ENCODE data around the gene KRTAP10-1. TPM values are rescaled to one million over a fixed set of nuclear protein-coding genes. Genes with fewer than 3 reads are reported as not detected.
A peak's percentile ranks its signal among the peaks of the same experiment; 100 is the strongest.

KRTAP10-1 gene
- total RNA-seq, 1 donor from 2014 or later: not detected

DNA sequence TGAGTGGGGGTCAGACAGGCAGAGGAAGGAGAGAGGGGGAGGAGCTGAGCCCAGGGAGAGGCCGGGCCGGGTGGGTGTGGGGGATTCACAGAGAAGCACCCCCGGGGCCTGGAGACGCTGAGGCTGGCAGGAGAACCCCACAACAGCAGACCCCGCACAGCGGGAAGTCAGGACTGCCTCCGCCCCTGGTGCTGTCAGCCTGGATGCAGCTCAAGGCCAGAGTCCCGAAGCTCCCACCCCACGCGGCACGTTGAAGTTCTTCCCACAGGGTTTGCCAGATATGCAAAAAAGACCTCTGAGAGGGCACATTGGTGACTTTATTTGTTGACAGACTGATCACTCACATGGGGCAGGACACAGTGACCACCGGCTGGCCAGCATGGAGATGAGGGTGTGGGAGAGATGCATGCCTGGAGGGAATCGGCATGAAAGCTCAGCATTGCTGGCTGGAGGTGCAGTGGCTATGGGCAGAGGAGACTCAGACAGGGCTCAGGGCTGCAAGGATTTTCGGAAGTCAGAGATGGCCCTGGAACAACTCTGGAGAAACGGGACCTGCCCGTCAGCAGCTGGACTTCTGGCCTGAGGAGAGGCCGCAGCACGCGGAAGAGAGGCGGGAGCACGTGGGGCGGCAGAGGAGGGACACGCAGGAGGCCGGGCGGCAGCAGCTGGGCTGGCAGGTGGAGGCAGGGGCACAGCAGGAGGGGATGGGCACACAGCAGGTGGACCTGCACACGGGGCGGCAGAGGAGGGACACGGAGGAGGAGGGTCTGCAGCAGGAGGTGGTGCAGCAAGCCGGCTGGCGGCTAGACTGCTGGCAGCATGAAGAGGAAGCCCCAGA is 17.7 kb upstream of the KRTAP10-1 start:
- Mint-ChIP-seq H3K4me1 (peaks cover 13% of the 10 kb centered on the region), H3K36me3 (no peaks in the 10 kb centered on the region), H3K4me3 (no peak overlapping the region), H3K9me3 (peaks cover 4% of the 10 kb centered on the region), H3K27me3 (ENCODE audit: insufficient read depth, low read depth) (peaks cover 7% of the 10 kb centered on the region), H3K27ac (no peak overlapping the region)
- Histone ChIP-seq H3K4me2 (no peak overlapping the region), H3K9ac (no peak overlapping the region), H3K79me2 (ENCODE audit: low read depth) (no peaks in the 10 kb centered on the region), H4K20me1 (ENCODE audit: low read depth) (no peaks in the 10 kb centered on the region), H3K27me3 (no peaks in the 10 kb centered on the region), H2AFZ (replicated peaks) (no peak overlapping the region), H3K4me3 (no peak overlapping the region), H3K27ac (no peak overlapping the region), H3K36me3 (no peaks in the 10 kb centered on the region), H3K9me3 (ENCODE audit: low read depth) (no peaks in the 10 kb centered on the region), H3K4me1 (no peaks in the 10 kb centered on the region), H3F3A (ENCODE audit: low read depth) (no peaks in the 10 kb centered on the region)
- no peak for DNase-seq (ENCODE audit: low spot score)
- TF ChIP-seq, protein P1, sequence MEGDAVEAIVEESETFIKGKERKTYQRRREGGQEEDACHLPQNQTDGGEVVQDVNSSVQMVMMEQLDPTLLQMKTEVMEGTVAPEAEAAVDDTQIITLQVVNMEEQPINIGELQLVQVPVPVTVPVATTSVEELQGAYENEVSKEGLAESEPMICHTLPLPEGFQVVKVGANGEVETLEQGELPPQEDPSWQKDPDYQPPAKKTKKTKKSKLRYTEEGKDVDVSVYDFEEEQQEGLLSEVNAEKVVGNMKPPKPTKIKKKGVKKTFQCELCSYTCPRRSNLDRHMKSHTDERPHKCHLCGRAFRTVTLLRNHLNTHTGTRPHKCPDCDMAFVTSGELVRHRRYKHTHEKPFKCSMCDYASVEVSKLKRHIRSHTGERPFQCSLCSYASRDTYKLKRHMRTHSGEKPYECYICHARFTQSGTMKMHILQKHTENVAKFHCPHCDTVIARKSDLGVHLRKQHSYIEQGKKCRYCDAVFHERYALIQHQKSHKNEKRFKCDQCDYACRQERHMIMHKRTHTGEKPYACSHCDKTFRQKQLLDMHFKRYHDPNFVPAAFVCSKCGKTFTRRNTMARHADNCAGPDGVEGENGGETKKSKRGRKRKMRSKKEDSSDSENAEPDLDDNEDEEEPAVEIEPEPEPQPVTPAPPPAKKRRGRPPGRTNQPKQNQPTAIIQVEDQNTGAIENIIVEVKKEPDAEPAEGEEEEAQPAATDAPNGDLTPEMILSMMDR (IDR thresholded peaks at IDR 0.05): no peak
- TF ChIP-seq EZH2 (IDR thresholded peaks at IDR 0.05): no peak

DNA sequence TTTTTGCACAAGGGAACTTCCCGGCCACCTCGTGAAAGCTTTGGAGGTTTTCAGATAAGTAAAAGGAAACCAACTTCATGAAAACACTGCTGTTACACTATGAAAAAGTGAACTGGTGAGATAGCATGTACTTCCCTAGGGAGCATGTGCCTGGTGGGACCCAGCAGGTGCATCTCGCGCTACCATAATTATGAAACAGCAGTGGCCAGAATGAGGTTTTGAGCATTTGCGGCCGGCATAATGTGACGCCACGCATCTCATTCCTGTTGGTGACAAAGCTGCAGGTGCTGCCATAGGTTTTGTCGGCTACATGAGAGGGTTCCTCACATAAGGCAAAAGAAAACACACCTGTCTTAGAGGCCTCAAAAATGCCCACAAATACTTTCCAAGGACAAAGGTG is 16.9 kb upstream of the KRTAP10-1 start:
- no peak for DNase-seq (ENCODE audit: low spot score)
- peaks cover 3% of the 10 kb centered on the region for H3K9me3 Mint-ChIP-seq
- Histone ChIP-seq H3K27ac (no peak overlapping the region), H3K9me3 (ENCODE audit: low read depth) (no peaks in the 10 kb centered on the region), H3K79me2 (ENCODE audit: low read depth) (no peaks in the 10 kb centered on the region), H3K9ac (no peak overlapping the region), H3K27me3 (no peaks in the 10 kb centered on the region), H3K4me2 (no peak overlapping the region), H3K4me1 (no peaks in the 10 kb centered on the region), H3K4me3 (no peak overlapping the region), H3F3A (ENCODE audit: low read depth) (no peaks in the 10 kb centered on the region), H3K36me3 (no peaks in the 10 kb centered on the region), H2AFZ (replicated peaks) (no peak overlapping the region), H4K20me1 (ENCODE audit: low read depth) (no peaks in the 10 kb centered on the region)
- peaks cover 7% of the 10 kb centered on the region for H3K27me3 Mint-ChIP-seq (ENCODE audit: insufficient read depth, low read depth)
- no peaks in the 10 kb centered on the region for H3K36me3 Mint-ChIP-seq
- peaks cover 17% of the 10 kb centered on the region for H3K4me1 Mint-ChIP-seq
- no peak overlapping the region for H3K4me3 Mint-ChIP-seq
- peak overlapping the region; percentile 21 for H3K27ac Mint-ChIP-seq
- no peak for TF ChIP-seq EZH2 (IDR thresholded peaks at IDR 0.05)
- TF ChIP-seq, protein P1 (IDR thresholded peaks at IDR 0.05): no peak

DNA sequence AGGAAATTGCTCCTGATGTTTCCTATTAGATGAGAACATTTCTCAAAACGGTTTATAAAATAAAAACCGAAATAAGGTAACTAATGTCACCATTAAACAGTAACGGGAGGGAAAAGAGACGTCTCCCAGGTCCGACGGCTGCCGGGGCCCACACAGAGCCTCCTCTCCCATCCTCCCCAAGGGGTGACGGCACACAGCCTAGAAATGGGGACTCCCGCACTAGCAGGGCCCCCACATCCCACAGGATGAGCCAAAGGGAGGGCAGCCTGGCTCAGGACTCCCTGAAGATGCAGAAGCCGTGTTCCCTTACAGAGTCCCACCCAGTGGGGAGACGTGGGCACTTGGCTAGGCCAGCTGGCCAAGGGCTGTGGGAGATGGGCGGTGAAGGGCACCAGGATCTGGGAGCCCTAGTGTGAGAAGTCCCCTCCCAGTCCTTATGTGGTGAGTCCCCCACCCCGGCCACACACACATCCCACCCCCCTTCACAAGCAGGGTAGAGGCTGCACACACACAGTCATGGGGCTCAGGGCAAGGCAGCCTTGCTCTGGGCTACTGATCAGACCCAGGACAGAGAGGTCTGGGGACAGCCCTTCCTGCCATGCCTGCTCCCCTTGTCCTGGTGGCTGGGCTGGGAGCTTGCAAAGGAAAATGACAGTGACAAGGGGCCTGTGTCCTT is 15.3 kb upstream of the KRTAP10-1 start:
- peaks cover 11% of the 10 kb centered on the region for H3K27me3 Mint-ChIP-seq (ENCODE audit: insufficient read depth, low read depth)
- Histone ChIP-seq H2AFZ (replicated peaks) (no peak overlapping the region), H3K4me1 (peaks cover 6% of the 10 kb centered on the region), H3K4me2 (no peak overlapping the region), H4K20me1 (ENCODE audit: low read depth) (no peaks in the 10 kb centered on the region), H3K36me3 (no peaks in the 10 kb centered on the region), H3F3A (ENCODE audit: low read depth) (no peaks in the 10 kb centered on the region), H3K9me3 (ENCODE audit: low read depth) (no peaks in the 10 kb centered on the region), H3K27ac (no peak overlapping the region), H3K9ac (no peak overlapping the region), H3K79me2 (ENCODE audit: low read depth) (no peaks in the 10 kb centered on the region), H3K4me3 (no peak overlapping the region), H3K27me3 (no peaks in the 10 kb centered on the region)
- DNase-seq (ENCODE audit: low spot score): no peak
- no peaks in the 10 kb centered on the region for H3K36me3 Mint-ChIP-seq
- peak overlapping the region; percentile 2 for H3K27ac Mint-ChIP-seq
- H3K4me3 Mint-ChIP-seq: no peak overlapping the region
- H3K4me1 Mint-ChIP-seq: peaks cover 29% of the 10 kb centered on the region
- TF ChIP-seq EZH2 (IDR thresholded peaks at IDR 0.05): no peak
- TF ChIP-seq EZH2phosphoT487 (IDR thresholded peaks at IDR 0.05): no peak
- TF ChIP-seq, protein P1 (IDR thresholded peaks at IDR 0.05): no peak
- no peaks in the 10 kb centered on the region for H3K9me3 Mint-ChIP-seq

Measured in neural progenitor cell (in vitro differentiated cells).